GM18517 (cell line): ENCODE results near the gene PEAK3.
"Not testable (repeated sequence)": the region's sequence is repeated elsewhere in the genome, so short reads cannot be mapped to it uniquely, and the experiment has no call there.

Experiments used
- ATAC-seq: cut with Tn5 transposase; IDR thresholded peaks from one replicate; pipeline ENCODE4 v1.9.1; 2021; ENCODE audit warnings: mild to moderate bottlenecking, moderate library complexity; ENCODE audit not compliant: unreplicated experiment

PEAK3 gene

GRCh38 chr19:2289714-2290435 lies 7.9 kb upstream of the PEAK3 start:
- no peak for ATAC-seq

- ATAC-seq = no peak
Measured at GRCh38 chr19:2288818-2289713, 7.1 kb upstream of the PEAK3 start.

GRCh38 chr19:2288338-2288817 lies 6.4 kb upstream of the PEAK3 start:
- no peak for ATAC-seq

GRCh38 chr19:2287585-2288337 lies 5.8 kb upstream of the PEAK3 start:
- ATAC-seq = no peak

- ATAC-seq = no peak
Measured at GRCh38 chr19:2286402-2287140, 4.6 kb upstream of the PEAK3 start.

- no peak for ATAC-seq
Measured at GRCh38 chr19:2283835-2284507, 2.0 kb upstream of the PEAK3 start.

GRCh38 chr19:2282862-2283237 lies 875 bp upstream of the PEAK3 start:
- no peak for ATAC-seq

GRCh38 chr19:2281265-2282061 lies 512 bp downstream of the PEAK3 start:
- ATAC-seq = not testable (repeated sequence)

GRCh38 chr19:2280633-2281264 lies 1.2 kb downstream of the PEAK3 start:
- ATAC-seq = no peak

- no peak for ATAC-seq
Measured at GRCh38 chr19:2278459-2279158, 3.4 kb downstream of the PEAK3 start.

- ATAC-seq = no peak
Measured at GRCh38 chr19:2277138-2277537, 4.8 kb downstream of the PEAK3 start.

GRCh38 chr19:2276429-2276986 lies 5.5 kb downstream of the PEAK3 start:
- ATAC-seq = no peak

- no peak for ATAC-seq
Measured at GRCh38 chr19:2275588-2276428, 6.2 kb downstream of the PEAK3 start.

- no peak for ATAC-seq
Measured at GRCh38 chr19:2274931-2275535, 6.9 kb downstream of the PEAK3 start.

GRCh38 chr19:2274185-2274711 lies 7.7 kb downstream of the PEAK3 start:
- no peak for ATAC-seq
